ENCODE measurements around the gene SHB.
"Not testable (repeated sequence)": the region's sequence is repeated elsewhere in the genome, so short reads cannot be mapped to it uniquely, and the experiment has no call there.

SHB gene

DNA sequence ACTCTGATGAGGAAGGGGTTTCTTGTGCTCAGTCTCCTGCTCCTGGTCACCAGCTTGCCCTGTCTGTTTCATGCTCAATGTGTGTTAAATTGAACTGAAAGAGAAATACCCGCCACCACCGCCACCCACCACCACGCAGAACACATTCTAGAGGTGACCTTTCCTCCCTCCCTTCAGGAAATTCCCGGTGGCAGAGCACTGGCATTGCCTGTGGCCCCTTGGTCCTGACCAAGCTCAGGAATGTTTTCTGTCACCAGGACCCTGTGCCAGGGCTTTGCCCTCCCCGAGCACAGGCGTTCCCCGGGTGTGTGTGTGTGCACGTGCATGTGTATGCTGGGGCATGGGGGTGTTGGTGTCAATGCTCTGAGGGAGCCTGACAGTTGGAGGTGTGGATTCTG is 154.9 kb downstream of the SHB start:
- DNase-seq, result peak; percentile 27

DNA sequence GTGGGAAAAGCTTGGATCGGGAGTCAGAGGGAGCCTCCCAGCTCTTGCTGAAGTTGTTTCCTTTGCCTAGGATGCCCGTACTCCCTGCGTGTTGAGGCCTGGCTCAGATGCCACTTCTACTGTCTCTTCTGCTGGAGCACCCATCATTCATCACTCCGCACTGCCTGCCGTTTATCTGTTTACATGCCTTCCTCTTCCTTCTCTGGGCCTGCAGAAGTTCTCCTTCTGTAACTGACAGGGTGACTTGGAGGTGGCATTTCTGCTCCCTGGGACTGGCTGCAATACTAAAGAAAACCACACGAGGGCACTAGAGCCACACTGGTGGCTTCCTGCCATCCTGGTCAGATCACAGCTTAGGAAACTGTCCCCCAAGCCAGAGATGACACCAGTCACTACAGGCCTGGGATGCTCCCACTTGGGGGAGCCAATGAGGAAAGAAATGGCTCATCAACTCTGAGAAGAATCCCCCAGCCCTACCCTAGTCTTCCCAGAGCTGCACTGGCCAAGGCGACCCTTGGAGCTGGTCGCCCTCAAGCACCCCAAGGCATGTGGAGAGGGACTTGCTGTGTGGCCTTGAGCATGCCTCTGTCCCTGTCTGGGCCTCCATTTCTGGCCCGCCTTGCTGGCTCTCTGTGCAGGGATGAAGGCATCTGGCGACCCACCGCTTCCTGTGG is 155.4 kb downstream of the SHB start:
- DNase-seq, result peak; percentile 91

DNA sequence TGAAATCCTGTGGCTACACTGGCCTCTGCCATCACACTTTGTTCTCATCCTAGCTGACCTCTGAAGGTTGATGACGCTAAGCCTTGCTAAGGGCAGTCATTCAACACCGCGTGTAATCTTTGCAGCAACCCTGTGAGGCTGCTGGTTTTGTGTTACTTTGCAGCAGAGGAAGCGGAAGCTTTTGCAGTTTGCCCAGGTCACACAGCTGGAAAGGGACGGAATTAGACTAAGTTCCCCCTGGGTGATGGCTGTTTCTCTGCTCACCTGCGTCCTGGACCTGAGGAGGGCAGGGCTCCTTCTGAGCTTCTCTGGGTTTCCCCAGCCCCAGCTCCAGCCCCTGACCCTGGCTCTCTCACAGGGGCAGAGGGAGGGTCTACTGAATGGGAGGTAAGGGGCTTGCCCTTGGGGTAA is 157.8 kb downstream of the SHB start:
- no peak for DNase-seq

DNA sequence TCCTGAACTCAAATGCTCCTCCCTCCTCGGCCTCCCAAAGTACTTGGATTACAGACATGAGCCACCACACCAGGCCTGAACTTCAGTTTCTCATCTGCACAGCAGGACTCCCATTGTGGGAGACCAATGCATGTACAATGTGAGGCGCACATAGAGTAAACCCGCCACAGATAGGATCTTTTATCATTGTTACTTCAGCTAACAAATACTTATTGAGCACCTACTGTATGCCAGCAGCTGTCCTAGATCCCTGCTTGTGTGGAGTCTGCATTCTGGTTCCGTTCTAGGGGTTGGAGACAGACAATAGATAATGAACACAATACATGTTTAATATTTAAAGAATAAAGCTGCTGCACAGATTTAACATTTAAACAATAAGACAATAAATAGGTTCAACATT is 158.8 kb downstream of the SHB start:
- no peak for DNase-seq

DNA sequence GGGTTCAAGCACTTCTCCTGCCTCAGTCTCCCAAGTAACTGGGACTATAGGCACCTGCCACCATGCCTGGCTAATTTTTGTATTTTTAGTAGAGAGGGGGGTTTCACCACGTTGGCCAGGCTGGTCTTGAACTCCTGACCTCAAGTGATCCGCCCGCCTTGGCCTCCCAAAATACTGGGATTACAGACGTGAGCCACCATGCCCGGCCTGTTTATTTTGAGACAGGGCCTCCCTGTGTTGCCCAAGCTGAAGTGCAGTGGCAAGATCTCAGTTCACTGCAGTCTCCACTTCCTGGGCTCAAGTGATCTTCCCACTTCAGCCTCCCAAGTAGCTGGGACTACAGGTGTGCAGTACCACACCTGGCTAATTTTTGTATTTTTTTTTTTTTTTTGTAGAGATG is 159.2 kb downstream of the SHB start:
- not testable (repeated sequence) for DNase-seq

DNA sequence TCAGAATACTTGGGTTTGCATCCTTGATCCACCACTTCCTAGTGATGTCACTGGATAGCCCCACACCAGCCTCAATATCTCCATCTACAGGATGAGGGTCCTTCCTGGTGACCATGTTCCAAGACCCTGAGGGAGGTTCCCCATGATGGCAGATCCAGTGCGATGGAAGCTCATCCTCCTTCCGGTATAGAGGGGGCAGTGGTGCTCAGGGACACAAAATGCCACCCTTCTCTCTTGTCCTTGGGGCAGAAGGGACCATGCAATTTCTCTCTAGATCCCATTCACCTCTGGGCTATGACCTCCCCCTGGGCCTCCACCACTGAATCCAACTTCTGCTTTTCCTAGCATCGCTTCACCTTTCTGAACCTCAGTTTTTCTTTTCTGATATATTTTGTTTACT is 159.7 kb downstream of the SHB start:
- no peak for DNase-seq

DNA sequence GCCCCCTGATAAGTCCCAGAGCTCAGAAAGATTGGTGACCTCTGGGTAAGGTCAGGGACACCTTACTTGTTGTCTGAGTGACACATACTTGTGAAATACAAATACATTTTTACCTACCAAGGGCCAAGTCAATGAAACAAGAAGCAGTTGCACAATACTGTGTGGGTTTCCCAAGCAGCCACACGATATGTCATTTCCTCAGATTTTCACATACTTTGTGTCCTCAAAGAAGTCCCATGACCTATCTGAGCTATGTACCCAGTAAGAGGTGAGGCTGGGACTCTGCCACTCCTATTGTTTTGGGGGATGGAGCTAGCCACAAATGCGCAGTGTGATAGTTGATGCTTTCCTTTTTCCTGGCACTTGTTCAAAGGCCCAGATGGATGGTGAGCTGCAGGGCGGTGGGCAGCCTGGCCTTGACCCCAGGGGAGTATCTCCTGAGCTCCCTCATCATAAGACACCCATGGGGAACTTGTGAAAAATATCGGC is 160.3 kb downstream of the SHB start:
- no peak for DNase-seq

DNA sequence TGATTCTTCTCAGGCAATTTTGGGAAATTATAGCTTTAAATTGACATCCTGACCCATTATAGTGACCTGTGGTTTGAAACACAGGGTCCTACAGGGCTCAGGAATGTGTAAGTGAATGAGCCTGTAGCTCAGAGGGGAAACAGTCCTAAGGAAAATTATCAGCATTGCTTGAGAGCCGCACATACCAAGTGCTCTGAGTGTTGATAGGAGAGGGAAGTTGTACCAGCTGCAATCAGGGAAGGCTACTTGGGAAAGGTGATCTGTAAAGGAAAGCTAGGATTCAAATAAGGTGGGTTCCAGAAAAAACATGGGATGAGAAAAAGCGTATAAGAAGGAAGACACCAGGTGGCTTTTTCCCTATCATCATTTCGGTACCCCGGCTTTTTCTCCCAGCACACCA is 160.7 kb downstream of the SHB start:
- no peak for DNase-seq

DNA sequence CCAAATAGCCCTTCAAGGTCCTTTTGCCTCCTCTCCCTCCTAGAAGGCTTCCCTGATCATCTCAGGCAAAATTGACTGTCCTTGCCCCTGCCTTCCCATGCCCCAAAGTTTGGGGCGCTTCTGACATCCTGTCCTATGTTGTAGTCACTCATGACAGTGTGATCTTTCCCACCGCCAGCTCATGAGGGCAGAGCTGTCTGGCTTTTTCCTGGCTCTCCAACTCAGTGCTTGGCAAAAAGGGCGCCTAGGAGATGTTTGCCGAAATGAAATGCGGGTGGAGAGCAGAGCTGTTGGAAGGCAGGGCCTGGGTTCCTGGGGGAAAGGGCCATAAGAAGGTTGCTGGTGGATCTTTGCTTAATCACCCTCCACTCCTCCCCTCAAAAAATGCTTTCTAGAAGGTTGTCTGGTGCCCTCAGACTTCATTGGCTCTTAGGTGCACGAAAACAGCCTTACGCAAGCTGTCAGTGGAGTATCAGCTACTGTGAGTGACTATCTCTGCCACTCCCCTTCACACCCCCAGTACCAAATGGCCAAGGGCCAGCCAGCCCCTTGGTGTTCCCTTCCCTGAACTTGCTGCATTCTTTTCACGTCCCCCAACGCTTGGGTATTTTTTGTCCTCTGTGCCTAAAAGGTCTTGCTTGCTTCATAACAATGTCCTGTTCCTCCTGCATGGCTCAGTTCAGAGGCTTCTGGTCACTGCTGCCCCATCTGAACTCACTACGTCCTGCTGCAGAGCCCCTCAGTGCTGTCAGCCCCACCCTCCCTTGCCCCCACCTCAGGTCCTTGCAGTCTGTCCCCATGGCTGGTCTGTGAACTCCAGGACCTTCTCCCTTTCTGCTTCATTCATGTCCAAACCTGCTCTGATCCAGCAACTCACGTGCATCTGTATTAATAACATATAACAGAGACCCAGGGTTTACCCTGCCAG is 162.5 kb downstream of the SHB start:
- no peak for DNase-seq

DNA sequence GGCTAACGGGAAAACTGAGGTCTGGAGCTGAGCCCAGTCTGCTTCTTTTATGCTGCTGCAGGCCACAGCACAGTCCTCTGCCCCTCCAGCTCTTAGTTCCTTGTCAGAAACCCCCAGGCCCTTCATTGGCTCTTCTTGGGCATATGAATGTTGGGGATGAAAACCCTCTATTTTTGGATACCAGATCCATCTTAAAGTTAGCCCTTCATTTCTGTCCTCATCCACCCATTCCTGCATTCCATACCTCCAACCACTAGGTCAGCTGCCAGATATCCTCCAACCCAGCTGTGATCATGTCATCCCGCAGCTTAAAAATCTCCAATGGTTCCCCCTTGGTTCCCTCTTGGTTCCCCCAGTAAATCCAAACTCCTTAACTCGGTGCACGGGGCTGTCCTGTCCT is 163.3 kb downstream of the SHB start:
- no peak for DNase-seq

DNA sequence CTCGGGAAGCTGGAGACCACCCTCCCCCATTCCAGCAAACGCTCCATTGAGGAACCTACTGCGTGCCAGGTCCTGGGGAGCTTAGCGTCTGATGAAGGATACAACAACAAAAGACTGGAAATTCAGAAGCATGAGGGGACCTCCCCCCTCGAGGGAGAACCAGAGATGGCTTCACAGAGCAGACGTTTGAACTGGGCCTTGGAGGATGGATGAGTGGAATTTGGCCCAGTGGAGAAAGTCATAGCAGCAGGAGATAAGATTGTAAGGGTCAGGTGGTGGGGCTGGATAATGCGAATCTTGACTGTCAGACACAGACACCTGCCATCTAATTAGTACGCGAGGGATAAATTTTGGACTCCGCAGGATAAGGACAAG is 163.9 kb downstream of the SHB start:
- DNase-seq, result no peak

DNA sequence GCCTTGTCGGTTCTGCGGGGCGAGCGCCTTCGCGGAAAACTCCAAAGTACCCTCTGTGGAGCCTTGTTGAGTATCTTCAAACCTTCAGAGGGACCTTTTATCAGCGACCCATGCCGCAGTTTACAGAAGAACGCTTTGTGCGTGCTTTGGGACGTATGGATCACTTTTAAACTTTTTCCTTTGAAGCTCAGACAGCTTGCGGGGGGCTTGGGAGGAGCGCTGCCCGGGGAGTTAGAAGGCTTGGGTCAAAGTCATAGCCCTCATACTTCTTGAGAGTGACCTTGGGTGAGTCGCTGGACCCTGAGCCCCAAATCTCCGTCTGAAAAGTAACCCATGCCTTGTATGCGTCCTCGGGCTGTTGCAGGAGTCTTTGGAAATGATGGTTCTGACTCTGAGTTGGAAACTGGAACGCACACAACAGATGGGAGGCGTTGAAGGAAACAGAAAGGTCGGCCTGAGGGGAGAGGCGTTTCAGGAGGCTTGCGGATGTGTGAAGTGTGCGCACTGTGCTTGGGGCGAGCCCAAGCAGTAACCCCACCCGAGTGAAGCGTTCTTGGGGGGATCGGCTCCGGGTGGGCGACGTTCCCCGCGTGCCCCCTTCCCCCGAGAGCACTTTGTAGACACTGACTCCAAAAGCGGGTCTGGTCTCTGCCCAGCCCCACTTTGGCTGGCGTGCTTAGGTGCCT is 164.4 kb downstream of the SHB start:
- no peak for DNase-seq

DNA sequence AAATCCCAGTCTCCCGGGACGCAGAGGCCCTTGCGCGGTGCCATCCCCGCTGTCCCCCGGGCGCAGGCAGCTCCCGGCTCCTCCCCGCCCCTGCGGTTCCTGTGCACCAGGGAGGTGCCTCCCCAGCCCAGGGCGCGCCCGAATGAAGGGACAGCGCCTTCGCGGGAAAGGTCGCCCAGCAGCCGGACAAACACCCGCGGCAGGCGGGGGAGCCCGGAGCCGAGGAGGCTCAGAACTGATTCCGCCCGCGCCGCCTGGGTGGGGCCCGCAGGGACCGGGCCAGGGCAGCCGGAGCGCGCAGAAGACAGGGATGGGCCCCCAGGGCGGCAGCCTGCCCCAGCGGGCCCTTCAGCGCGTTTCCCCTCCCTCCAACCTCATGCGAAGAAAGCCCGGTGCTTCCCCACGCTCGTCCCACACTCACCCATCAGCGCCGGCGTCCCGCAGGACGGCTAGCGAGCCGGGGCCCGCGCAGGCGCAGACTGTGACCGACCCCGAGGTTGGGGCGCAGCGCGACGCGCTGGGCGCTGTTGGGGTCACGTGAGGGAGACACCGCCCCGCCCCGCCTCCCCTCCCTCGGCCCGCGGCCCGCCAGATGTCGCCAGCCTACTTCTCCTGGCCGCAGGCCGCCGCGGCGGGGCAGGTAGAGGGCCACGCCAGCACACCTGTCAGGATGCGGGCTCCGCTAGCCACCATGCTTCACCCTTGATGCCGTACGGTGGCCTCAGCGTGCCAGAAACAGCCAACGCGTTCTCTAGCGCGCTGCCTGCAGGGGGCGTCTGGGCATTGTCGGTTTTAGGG is 165.2 kb downstream of the SHB start, which contains the start of gene SLC25A51:
Gene SLC25A51, minus strand, starts transcription at position 481 of the 798 bp plus-strand sequence. CDS start 15,577 bp downstream, outside the sequence.
- peak; percentile 97 for DNase-seq

DNA sequence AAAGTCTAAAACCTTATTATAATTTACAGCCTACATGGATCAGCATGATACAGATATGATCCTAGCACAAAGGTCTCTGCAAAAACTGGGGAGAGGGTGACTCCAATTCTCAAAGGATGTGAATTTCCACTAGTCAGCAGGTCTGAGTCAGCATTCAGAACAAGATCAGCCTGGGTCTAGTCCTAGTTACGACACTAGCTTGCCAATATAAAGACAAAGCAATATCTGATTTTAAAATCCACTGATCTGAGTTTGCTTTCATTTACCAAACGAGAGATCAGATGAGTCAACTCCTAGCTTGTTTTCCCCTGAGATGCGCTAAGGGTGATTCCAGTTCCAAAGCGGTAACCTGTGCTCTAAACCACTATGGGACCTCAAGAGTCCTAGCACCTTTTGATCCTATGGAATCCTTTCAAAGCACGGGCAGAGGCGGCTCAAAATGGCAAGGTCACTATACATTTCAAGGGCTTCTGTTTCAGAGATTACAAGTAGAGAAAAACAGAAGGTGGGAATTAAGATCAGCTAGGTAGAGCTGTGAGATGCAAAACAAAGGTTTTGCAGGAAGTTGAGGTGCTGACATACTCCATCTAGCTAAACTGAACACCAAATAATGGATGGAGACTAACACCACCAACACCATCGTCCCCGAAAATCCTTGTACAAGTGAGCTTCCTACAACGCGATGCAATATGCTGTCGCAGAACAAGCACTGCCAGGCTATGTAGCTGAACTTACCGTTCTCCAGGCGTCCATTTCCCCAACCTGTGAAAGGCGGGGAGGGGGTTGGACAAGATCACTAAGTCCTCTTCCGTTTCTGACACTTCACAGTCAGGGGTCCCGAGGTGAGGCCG is 166.0 kb downstream of the SHB start:
- DNase-seq, result no peak

DNA sequence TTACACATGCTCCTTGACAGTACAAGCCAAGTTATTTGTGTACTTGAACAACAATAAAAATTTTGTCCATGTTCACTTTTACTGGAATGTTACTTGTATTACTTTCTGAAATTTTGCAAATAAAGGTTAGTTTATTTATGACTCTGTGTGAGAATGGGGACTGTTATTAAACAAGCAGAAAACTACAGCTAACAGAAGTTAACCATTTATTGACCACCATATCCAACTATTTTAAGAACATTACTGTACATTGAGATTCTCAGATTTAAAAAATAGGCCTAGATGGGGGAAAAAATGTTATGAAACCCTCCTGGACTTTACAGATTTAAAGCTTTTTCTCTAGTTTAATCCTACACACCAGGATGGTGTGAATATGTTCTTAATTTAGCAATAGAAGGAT is 166.9 kb downstream of the SHB start:
- no peak for DNase-seq

DNA sequence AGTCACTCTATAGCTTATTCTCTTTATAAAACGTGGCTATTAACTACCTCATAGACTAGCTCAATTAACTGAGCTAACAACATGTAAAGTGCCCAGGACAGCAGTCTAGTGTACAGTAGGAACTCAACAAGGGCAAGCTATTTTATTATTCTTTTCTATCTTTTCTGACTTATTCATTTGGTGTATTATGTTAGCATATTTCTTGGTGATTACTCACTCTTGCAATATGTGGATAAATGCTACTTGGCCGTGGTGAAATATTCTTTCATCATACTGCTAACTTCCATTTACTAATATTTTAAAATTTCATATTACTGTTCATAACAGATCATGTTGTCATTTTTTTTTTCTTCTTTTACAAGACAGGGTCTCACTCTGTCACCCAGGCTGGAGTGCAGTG is 170.0 kb downstream of the SHB start:
- DNase-seq, result no peak

DNA sequence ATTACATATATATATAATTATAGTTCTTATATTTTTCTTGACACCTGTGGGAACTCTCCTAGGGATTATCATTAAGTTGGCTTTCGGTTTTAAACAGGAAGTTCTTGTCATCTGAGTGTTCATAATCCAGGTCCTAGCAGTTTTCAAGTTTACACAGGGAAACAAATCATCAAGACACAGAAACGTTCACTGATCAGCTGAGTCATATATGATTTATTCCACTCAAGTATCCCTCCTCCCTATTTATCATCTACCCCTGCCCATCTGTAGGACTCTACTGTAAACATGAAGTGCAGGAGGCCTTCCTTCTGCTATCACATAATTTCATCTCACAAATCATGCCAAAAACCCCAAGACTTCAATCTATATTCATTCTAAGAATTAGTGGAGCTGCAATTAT is 171.4 kb downstream of the SHB start:
- no peak for DNase-seq

DNA sequence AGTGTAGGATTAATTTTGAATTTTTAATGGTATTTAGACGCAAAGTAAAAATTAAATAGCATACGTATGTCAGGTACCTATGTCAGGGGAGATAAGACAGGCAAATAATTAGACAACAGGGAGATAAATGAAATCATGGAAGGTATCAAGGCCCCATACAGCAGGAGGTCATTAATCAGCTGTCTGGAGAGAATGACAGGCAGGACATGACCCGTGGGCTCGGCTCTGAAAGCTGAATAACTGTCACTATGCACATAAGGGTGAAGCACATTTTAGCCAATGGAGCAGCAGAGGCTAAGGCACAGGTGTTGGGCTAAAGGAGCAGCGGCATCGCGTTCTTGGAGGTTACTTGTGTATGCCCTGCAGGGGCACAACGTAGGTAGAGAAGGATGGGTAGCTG is 177.0 kb downstream of the SHB start:
- DNase-seq, result no peak

DNA sequence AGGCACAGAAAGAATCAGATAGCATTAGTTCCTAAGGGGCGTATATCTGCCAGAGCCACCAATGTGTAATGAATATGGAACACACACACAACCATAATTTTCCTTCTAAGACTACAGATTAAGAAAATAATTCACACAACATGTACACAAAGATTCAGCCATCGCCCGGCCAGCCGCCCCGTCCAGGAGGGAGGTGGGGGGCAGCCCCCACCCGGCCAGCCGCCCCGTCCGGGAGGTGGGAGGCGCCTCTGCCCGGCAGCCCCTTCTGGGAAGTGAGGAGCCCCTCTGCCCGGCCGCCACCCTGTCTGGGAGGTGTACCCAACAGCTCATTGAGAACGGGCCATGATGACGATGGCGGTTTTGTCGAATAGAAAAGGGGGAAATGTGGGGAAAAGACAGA is 178.0 kb downstream of the SHB start:
- not testable (repeated sequence) for DNase-seq

DNA sequence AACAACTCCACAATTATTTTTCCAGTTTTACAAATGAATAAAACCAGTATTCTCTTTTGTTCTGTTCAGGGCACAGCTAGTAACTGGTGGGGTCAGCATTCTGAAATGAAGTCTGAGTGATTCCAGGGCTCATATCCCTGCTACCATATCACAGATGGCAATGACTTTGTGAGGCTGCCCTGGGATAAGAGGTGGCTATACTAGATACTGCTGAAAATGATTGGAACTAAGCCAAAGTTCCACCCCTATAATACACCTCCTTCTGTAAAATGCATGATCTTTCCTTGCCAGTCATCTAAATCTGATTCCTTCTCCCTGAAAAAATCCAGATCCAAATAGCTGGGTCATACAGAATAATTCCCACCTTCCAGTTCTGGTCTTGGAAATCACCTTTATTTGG is 179.5 kb downstream of the SHB start:
- no peak for DNase-seq

DNA sequence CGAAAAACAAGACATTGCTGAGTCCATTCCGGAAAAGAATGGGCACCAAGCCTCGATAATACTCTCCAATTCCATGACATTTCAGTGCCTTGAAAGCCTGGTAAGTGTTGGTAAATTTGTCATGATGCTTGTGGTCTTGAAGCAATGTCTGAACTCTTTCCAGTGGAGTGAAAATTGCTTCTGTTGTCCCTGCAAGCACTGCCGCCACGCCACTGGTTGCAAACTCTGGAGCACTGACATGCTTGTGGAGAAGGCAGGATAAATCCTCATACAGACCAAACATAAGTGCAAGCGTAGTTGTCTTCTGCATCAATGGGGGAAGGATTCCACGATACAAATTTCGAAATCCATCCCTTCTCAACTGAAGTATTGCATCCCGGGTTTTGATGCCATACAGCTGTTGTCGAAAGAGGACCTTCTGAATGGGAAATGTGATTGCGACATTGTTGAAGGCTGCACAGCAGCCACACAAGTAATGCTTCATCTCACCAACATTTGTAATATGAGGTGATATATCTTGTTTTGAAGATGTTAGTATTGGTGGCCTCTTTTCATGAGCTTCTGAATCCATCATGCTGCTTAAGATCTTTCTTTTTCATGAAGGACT is 180.9 kb downstream of the SHB start:
- DNase-seq, result not testable (repeated sequence)

Data from femur (tissue), 1 donor.